IMR-90 (cell line): ENCODE data around the gene PPP4C. TPM values are rescaled to one million over a fixed set of nuclear protein-coding genes. Genes with fewer than 3 reads are reported as not detected.

ENCODE experiments used
- ATAC-seq: fragments of 200-7000 bp; cut with Tn5 transposase; 2 replicates; pipeline ENCODE4 v1.9.1; 2020; ENCODE audit warnings: low read depth, mild to moderate bottlenecking, moderate library complexity
- BruUV-seq: library from RNA; stranded (reverse); fragments of 400-500 nt; replicated peaks from 2 replicates; lab custom pipeline; 2021; lab: Mats Ljungman, UMichigan
- CTCF ChIA-PET: fragments of 300-600 bp; formaldehyde crosslinking; extraction: SDS; loops from one replicate; lab custom pipeline; 2021; ENCODE audit warnings: antibody characterized with exemption; lab: Yijun Ruan, JAX
- POLR2A ChIA-PET: fragments of 300-600 bp; sonication (Branson Sonifier 250); formaldehyde crosslinking; loops from one replicate; lab custom pipeline; 2022; ENCODE audit warnings: antibody characterized with exemption; ENCODE audit not compliant: unreplicated experiment; lab: Charles Lee
- DNase-seq: peaks from one replicate; pipeline ENCODE4 v3.0.0; 2013
- H2AFZ ChIP-seq: replicated peaks from 2 replicates; pipeline ENCODE3; 2013; ENCODE audit warnings: low read length, mild to moderate bottlenecking; ENCODE audit not compliant: poor library complexity
- H2AK5ac ChIP-seq: 2 replicates; pipeline ENCODE4 v1.6.1; 2013; ENCODE audit warnings: low read depth, low read length, inconsistent platforms
- H2AK9ac ChIP-seq: replicated peaks from 2 replicates; pipeline ENCODE3; 2013; ENCODE audit warnings: mild to moderate bottlenecking, low read depth, low read length, moderate library complexity; ENCODE audit not compliant: poor library complexity
- H2BK120ac ChIP-seq: 2 replicates; pipeline ENCODE4 v1.6.1; 2013; ENCODE audit warnings: low read depth, low read length, inconsistent platforms
- H2BK15ac ChIP-seq: 3 replicates; pipeline ENCODE4 v1.6.1; 2013; ENCODE audit warnings: low read depth, low read length, inconsistent platforms
- H2BK20ac ChIP-seq: 2 replicates; pipeline ENCODE4 v1.6.1; 2013; ENCODE audit warnings: low read depth, mild to moderate bottlenecking, inconsistent platforms, low read length, moderate library complexity
- H2BK5ac ChIP-seq: 2 replicates; pipeline ENCODE4 v1.6.1; 2013; ENCODE audit warnings: mild to moderate bottlenecking, low read depth, low read length, inconsistent platforms; ENCODE audit not compliant: poor library complexity, severe bottlenecking
- H3K14ac ChIP-seq: replicated peaks from 2 replicates; pipeline ENCODE4 v1.6.1; 2013; ENCODE audit warnings: low read depth, low read length, inconsistent platforms
- H3K18ac ChIP-seq: 2 replicates; pipeline ENCODE4 v1.6.1; 2013; ENCODE audit warnings: low read depth, low read length, control low read depth
- H3K23ac ChIP-seq: 2 replicates; pipeline ENCODE4 v1.6.1; 2013; ENCODE audit warnings: low read depth, low read length, inconsistent platforms
- H3K27ac ChIP-seq: 2 replicates; pipeline ENCODE4 v1.5.1; 2013; ENCODE audit warnings: mild to moderate bottlenecking, control low read depth, low read length; ENCODE audit not compliant: insufficient read depth
- H3K27me3 ChIP-seq: 2 replicates; pipeline ENCODE4 v1.6.1; 2013; ENCODE audit warnings: low read length; ENCODE audit not compliant: control insufficient read depth, insufficient read depth
- H3K36me3 ChIP-seq: 2 replicates; pipeline ENCODE4 v1.6.1; 2013; ENCODE audit warnings: low read length, mixed read lengths; ENCODE audit not compliant: control insufficient read depth, insufficient read depth
- H3K4ac ChIP-seq: 2 replicates; pipeline ENCODE4 v1.6.1; 2013; ENCODE audit warnings: low read depth, low read length, inconsistent platforms
- H3K4me1 ChIP-seq: 2 replicates; pipeline ENCODE4 v1.6.1; 2013; ENCODE audit warnings: low read length, mixed read lengths; ENCODE audit not compliant: control insufficient read depth, insufficient read depth
- H3K4me2 ChIP-seq: 2 replicates; pipeline ENCODE4 v1.6.1; 2013; ENCODE audit warnings: low read depth, mild to moderate bottlenecking, control low read depth, low read length, moderate library complexity
- H3K4me3 ChIP-seq: 2 replicates; pipeline ENCODE4 v1.5.1; 2013; ENCODE audit warnings: low read depth, mild to moderate bottlenecking, control low read depth, low read length, moderate library complexity; ENCODE audit not compliant: insufficient read depth
- H3K56ac ChIP-seq: 2 replicates; pipeline ENCODE4 v1.6.1; 2013; ENCODE audit warnings: low read length, inconsistent platforms; ENCODE audit not compliant: insufficient read depth; ENCODE audit errors: extremely low read depth
- H3K79me1 ChIP-seq, 2 experiments: 2 replicates each; pipeline ENCODE4 v1.6.1; 2013; ENCODE audit warnings: low read length in 2 of 2, inconsistent platforms in 1 of 2, low read depth in 1 of 2
- H3K9ac ChIP-seq: 2 replicates; pipeline ENCODE4 v1.6.1; 2013; ENCODE audit warnings: low read depth, low read length, control low read depth
- H3K9me1 ChIP-seq: 2 replicates; pipeline ENCODE4 v1.6.1; 2013; ENCODE audit warnings: low read length, inconsistent platforms; ENCODE audit not compliant: insufficient read depth
- H3K9me3 ChIP-seq: 2 replicates; pipeline ENCODE4 v1.6.1; 2013; ENCODE audit warnings: low read length; ENCODE audit not compliant: control insufficient read depth, insufficient read depth
- H4K20me1 ChIP-seq: 2 replicates; pipeline ENCODE4 v1.6.1; 2013; ENCODE audit warnings: low read length, inconsistent platforms; ENCODE audit not compliant: insufficient read depth
- H4K5ac ChIP-seq: 2 replicates; pipeline ENCODE4 v1.6.1; 2013; ENCODE audit warnings: mild to moderate bottlenecking, low read depth, low read length, control low read depth
- H4K8ac ChIP-seq, 2 experiments: 2 replicates each; pipeline ENCODE4 v1.6.1; 2013; ENCODE audit warnings: low read depth in 2 of 2, low read length in 2 of 2, control low read depth in 1 of 2, inconsistent platforms in 1 of 2
- H4K91ac ChIP-seq: 2 replicates; pipeline ENCODE4 v1.6.1; 2013; ENCODE audit warnings: low read depth, low read length, inconsistent platforms; ENCODE audit not compliant: insufficient read depth
- BHLHE40 ChIP-seq: fragments of 150-350 bp; IDR thresholded peaks from 2 replicates; pipeline ENCODE4 v1.6.1; 2016; ENCODE audit warnings: mild to moderate bottlenecking, low read depth, low read length
- FOS ChIP-seq: fragments of 150-350 bp; IDR thresholded peaks from 2 replicates; pipeline ENCODE4 v1.6.1; 2016; ENCODE audit warnings: low read depth, low read length
- MAZ ChIP-seq: IDR thresholded peaks from 2 replicates; pipeline ENCODE4 v1.6.1; 2012; ENCODE audit warnings: low read depth, mild to moderate bottlenecking, low read length, improper control_type of control experiment, moderate library complexity, borderline replicate concordance
- RAD21 ChIP-seq: IDR thresholded peaks from 2 replicates; pipeline ENCODE4 v1.6.1; 2012; ENCODE audit warnings: low read length, improper control_type of control experiment
- USF2 ChIP-seq: fragments of 150-350 bp; IDR thresholded peaks from 2 replicates; pipeline ENCODE4 v1.6.1; 2017; ENCODE audit warnings: mild to moderate bottlenecking, antibody characterized with exemption, low read length, low read depth
- WGBS, 2 experiments: methylation state at CpG; one replicate each; pipeline versions ENCODE4 v1.1.5 to v1.1.7; 2013; ENCODE audit warnings: missing lambda C conversion rate in 2 of 2; ENCODE audit not compliant: insufficient read length in 1 of 2; ENCODE audit errors: extremely low coverage in 2 of 2; 5-methylcytosine and 5-hydroxymethylcytosine counted together
- dilution Hi-C: fragments of 300-500 bp; cut with HindIII; formaldehyde crosslinking; loops from one replicate; pipeline ENCODE4 v1.14.3; 2018; ENCODE audit warnings: low sequenced_read_pairs; ENCODE audit not compliant: unreplicated experiment
- in situ Hi-C: fragments of 300-500 bp; cut with MboI; formaldehyde crosslinking; loops from 3 replicates; pipeline ENCODE4 v1.14.3; 2019; ENCODE audit warnings: low sequenced_read_pairs, inconsistent platforms, mixed read lengths
- intact Hi-C: fragments of 100-400 bp; cut with micrococcal nuclease; formaldehyde crosslinking; loops from 2 replicates; pipeline ENCODE4 v1.10.0; 2022
- polyA plus RNA-seq, 3 experiments: library from polyadenylated mRNA; depleted of rRNA; stranded (reverse); fragments of >200 nt; gene quantifications; 2 replicates each; pipeline ENCODE4 v1.2.3, GENCODE V29; 2012; ENCODE audit warnings: low replicate concordance in 1 of 3
- total RNA-seq: library from RNA; depleted of rRNA; stranded (reverse); fragments of >200 nt; gene quantifications from 2 replicates; pipeline ENCODE4 v1.2.3, GENCODE V29; 2012

The PPP4C gene
- total and polyA plus RNA-seq, 2 of the 4 experiments (the other 2 are of a cell fraction), result 200 to 209 TPM

DNA sequence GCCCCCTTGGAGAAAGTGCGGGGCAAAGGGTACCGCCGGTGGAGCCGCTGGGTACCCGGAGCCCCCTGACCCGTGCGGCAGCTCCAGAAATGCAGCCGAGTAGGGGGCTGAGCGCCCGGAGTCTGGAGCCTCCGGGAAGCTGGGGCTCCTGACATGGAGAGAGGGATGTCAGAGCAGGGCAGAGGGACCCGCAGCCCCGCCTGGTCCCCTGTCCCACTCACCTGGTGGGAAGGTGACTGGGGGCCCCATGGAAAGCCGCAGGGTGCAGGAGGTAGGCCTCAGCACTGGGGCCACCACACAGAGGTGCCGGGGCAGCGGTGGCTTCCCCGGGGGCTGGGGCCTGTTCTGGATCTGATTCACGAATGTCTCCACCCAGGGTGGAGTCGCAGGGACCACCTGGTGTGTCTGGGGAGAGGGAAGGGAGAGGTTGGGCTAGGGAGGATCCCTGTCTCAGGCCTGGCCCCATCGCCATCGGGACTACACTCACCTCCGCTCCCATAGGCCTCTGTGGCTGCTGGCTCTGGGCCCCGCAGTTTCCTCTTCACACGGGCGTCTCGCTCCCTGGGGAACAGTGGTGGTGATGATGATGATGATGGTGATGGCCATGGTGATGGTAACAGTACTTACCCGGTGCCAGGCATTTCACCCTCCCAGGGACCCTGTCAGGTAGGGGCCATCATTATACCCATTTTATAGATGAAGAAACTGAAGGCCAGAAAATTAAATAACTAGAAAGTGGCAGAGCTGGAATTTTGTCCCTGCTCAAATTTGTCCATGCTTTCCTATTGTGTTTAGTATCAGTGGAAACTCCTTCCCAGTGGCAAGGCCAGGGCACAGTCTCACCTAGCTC is 10.7 kb downstream of the PPP4C start:
- TF ChIP-seq FOS (no peak), MAZ (no peak), USF2 (no peak), RAD21 (no peak), BHLHE40 (no peak)
- no peak overlapping the region for H4K5ac ChIP-seq
- peaks cover 41% of the 10 kb centered on the region for H3K36me3 ChIP-seq
- ATAC-seq, result no peak
- ChIA-PET POLR2A (no interaction called here), CTCF (no interaction called here)
- peaks cover 6 to 16% of the 10 kb centered on the region in 2 experiments for H3K79me1 ChIP-seq
- no peak overlapping the region for H3K56ac ChIP-seq
- no peak overlapping the region for H3K14ac ChIP-seq
- no peaks in the 10 kb centered on the region for H3K9me1 ChIP-seq
- 90% methylated on average over 11 of the region's 27 CpGs; no CpG with 5 or more reads in 1 of the 2 experiments for WGBS, 2 experiments
- no peaks in the 10 kb centered on the region for H3K27me3 ChIP-seq
- H4K91ac ChIP-seq, result no peak overlapping the region
- no TSS peak for BruUV-seq
- H2AFZ ChIP-seq, result no peak overlapping the region
- in situ Hi-C loops (no loop called here), intact Hi-C loops (no loop called here), dilution Hi-C loops (no loop called here)
- no peaks in the 10 kb centered on the region for H3K9me3 ChIP-seq
- H4K20me1 ChIP-seq, result peaks cover 12% of the 10 kb centered on the region
- no peak overlapping the region for H3K4me3 ChIP-seq
- no peak overlapping the region for H3K4ac ChIP-seq
- H3K4me2 ChIP-seq, result no peak overlapping the region
- H2AK5ac ChIP-seq, result no peak overlapping the region
- no peak overlapping the region for H4K8ac ChIP-seq
- no peak overlapping the region for H3K27ac ChIP-seq
- 0 out of 2 replicates have a peak, but pooled peaks cover 2% of the 10 kb centered on the region for H3K4me1 ChIP-seq
- no peak overlapping the region for H2BK5ac ChIP-seq
- H2AK9ac ChIP-seq, result no peak overlapping the region
- H2BK120ac ChIP-seq, result no peak overlapping the region
- no peak overlapping the region for H2BK20ac ChIP-seq
- no peak overlapping the region for H3K23ac ChIP-seq
- H2BK15ac ChIP-seq, result no peak overlapping the region
- no peak overlapping the region for H3K9ac ChIP-seq
- no peak for DNase-seq
- H3K18ac ChIP-seq, result no peak overlapping the region
